Measurements from ENCODE around the gene OPHN1. TPM values are rescaled to one million over a fixed set of nuclear protein-coding genes. Genes with fewer than 3 reads are reported as not detected.

OPHN1 gene
- total RNA-seq, 1 experiment from 2014 or later = 3.3 TPM

DNA sequence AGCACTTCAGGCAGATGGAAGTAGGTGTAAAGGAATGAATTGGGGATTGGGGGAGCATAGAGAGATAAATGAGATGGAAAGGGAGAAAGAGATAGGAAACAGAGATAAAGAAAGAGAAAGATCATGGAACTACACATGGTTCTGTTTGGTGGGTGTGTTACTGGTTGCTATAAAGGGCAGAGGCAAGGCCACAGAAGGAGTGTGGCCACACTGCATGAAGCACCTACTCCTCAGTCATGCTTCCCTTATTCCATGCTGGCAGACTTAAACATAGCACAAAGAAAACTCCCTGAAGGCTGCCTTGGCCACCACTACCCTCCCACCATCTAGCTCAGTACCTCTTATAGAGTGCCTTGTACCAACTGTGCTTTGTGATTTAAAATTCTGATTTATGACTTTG is 56.9 kb downstream of the OPHN1 start:
- TF ChIP-seq, protein P1, sequence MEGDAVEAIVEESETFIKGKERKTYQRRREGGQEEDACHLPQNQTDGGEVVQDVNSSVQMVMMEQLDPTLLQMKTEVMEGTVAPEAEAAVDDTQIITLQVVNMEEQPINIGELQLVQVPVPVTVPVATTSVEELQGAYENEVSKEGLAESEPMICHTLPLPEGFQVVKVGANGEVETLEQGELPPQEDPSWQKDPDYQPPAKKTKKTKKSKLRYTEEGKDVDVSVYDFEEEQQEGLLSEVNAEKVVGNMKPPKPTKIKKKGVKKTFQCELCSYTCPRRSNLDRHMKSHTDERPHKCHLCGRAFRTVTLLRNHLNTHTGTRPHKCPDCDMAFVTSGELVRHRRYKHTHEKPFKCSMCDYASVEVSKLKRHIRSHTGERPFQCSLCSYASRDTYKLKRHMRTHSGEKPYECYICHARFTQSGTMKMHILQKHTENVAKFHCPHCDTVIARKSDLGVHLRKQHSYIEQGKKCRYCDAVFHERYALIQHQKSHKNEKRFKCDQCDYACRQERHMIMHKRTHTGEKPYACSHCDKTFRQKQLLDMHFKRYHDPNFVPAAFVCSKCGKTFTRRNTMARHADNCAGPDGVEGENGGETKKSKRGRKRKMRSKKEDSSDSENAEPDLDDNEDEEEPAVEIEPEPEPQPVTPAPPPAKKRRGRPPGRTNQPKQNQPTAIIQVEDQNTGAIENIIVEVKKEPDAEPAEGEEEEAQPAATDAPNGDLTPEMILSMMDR (conservative IDR thresholded peaks at IDR 0.05; ENCODE audit: low read depth, low read length) = no peak
- no peak for TF ChIP-seq EZH2 (IDR thresholded peaks at IDR 0.05; ENCODE audit: borderline replicate concordance, low read depth, low read length, poor library complexity, severe bottlenecking)
- Histone ChIP-seq H3K4me1 (ENCODE audit: insufficient read depth, low read length, poor library complexity, severe bottlenecking) (no peaks in the 10 kb centered on the region), H3K27ac (ENCODE audit: low read depth, low read length, poor library complexity, severe bottlenecking) (no peak overlapping the region), H3K4me3 (ENCODE audit: low read depth, low read length, poor library complexity, severe bottlenecking) (no peak overlapping the region), H3K9me3 (ENCODE audit: low read depth, low read length, poor library complexity, severe bottlenecking) (no peaks in the 10 kb centered on the region), H3K36me3 (ENCODE audit: insufficient read depth, low read length, poor library complexity, severe bottlenecking) (no peaks in the 10 kb centered on the region), H3K27me3 (replicated peaks; ENCODE audit: insufficient read depth, low read depth, low read length, poor library complexity) (no peaks in the 10 kb centered on the region)
- BruUV-seq (replicated peaks) = no TSS peak
- ChIA-PET POLR2A (ENCODE audit: low non-redundant PET) (no interaction called here), CTCF (no interaction called here)
- intact Hi-C loops (cut with micrococcal nuclease; ENCODE audit: unreplicated experiment) = no loop called here
- DNase-seq (ENCODE audit: low spot score) = no peak

DNA sequence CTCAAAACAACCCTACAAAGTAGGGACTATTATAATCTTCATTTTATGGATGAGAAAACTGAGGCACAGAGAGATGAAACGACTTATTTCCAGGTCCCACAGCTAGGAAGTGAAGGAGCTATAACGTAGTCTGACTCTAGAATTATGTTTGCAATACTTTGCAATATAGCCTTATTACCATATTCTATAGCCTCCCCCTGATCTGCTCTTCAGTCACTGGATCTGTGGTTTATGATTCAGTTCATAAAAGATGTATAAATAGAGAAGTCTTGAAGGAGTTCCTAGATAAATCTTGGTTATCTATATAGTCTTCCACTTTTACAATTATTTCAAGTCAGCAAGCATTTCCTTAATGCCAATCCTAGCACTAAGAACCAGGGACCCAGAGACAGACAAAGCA is 57.5 kb downstream of the OPHN1 start:
- Histone ChIP-seq H3K9me3 (ENCODE audit: low read depth, low read length, poor library complexity, severe bottlenecking) (no peaks in the 10 kb centered on the region), H3K36me3 (ENCODE audit: insufficient read depth, low read length, poor library complexity, severe bottlenecking) (no peaks in the 10 kb centered on the region), H3K27me3 (replicated peaks; ENCODE audit: insufficient read depth, low read depth, low read length, poor library complexity) (no peaks in the 10 kb centered on the region), H3K4me1 (ENCODE audit: insufficient read depth, low read length, poor library complexity, severe bottlenecking) (no peaks in the 10 kb centered on the region), H3K4me3 (ENCODE audit: low read depth, low read length, poor library complexity, severe bottlenecking) (no peak overlapping the region), H3K27ac (ENCODE audit: low read depth, low read length, poor library complexity, severe bottlenecking) (no peak overlapping the region)
- no peak for DNase-seq (ENCODE audit: low spot score)
- ChIA-PET CTCF (no interaction called here), POLR2A (ENCODE audit: low non-redundant PET) (no interaction called here)
- TF ChIP-seq EZH2 (IDR thresholded peaks at IDR 0.05; ENCODE audit: borderline replicate concordance, low read depth, low read length, poor library complexity, severe bottlenecking) = no peak
- TF ChIP-seq, protein P1 (conservative IDR thresholded peaks at IDR 0.05; ENCODE audit: low read depth, low read length) = no peak
- intact Hi-C loops (cut with micrococcal nuclease; ENCODE audit: unreplicated experiment) = no loop called here
- no TSS peak for BruUV-seq (replicated peaks)

DNA sequence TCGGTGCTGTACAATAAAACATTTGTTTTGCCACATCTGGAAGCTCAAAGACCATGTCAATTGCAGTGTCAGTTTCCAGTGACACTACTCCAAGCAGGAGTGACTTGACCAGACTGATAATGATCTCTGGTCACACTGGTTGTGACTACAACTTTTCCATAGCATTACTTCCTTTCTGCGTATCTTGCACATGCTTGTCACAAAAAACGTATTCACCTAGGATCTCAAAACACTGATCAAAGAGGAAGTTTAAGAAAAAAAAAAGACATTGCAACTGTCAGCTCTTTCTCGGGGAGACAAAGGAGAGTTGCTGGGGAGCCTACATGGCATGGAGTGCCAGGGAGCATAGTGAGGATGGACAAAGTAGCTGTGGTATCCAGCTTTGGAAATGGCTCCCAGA is 60.6 kb downstream of the OPHN1 start:
- POLR2A ChIA-PET (ENCODE audit: low non-redundant PET) = no interaction called here
- H3K4me1 ChIP-seq (ENCODE audit: insufficient read depth, low read length, poor library complexity, severe bottlenecking) = no peaks in the 10 kb centered on the region
- no peaks in the 10 kb centered on the region for H3K36me3 ChIP-seq (ENCODE audit: insufficient read depth, low read length, poor library complexity, severe bottlenecking)
- no peaks in the 10 kb centered on the region for H3K27me3 ChIP-seq (replicated peaks; ENCODE audit: insufficient read depth, low read depth, low read length, poor library complexity)
- BruUV-seq (replicated peaks) = no TSS peak
- no peak for DNase-seq (ENCODE audit: low spot score)
- TF ChIP-seq EZH2 (IDR thresholded peaks at IDR 0.05; ENCODE audit: borderline replicate concordance, low read depth, low read length, poor library complexity, severe bottlenecking) = no peak
- TF ChIP-seq, protein P1 (conservative IDR thresholded peaks at IDR 0.05; ENCODE audit: low read depth, low read length) = no peak
- intact Hi-C loops (cut with micrococcal nuclease; ENCODE audit: unreplicated experiment) = no loop called here
- peaks cover 4% of the 10 kb centered on the region for H3K9me3 ChIP-seq (ENCODE audit: low read depth, low read length, poor library complexity, severe bottlenecking)
- no peak overlapping the region for H3K4me3 ChIP-seq (ENCODE audit: low read depth, low read length, poor library complexity, severe bottlenecking)
- CTCF ChIA-PET = no interaction called here
- no peak overlapping the region for H3K27ac ChIP-seq (ENCODE audit: low read depth, low read length, poor library complexity, severe bottlenecking)

All from A673 (cell line).